Kidney epithelial cell (primary cell): ENCODE results near the gene PIK3R5. TPM values are rescaled to one million over a fixed set of nuclear protein-coding genes. Genes with fewer than 3 reads are reported as not detected.

Source experiments
- DNase-seq: peaks from one replicate; pipeline ENCODE4 v3.0.0-alpha.2; 2010; ENCODE audit warnings: low read depth
- H3K27me3 ChIP-seq: 2 replicates; pipeline ENCODE4 v1.6.0; 2011; ENCODE audit warnings: low read length; ENCODE audit not compliant: control insufficient read depth, insufficient read depth
- H3K36me3 ChIP-seq: 2 replicates; pipeline ENCODE4 v1.5.1; 2011; ENCODE audit warnings: low read length; ENCODE audit not compliant: control insufficient read depth, insufficient read depth
- H3K4me3 ChIP-seq: 2 replicates; pipeline ENCODE4 v1.5.1; 2011; ENCODE audit warnings: low read depth, mild to moderate bottlenecking, control low read depth, low read length
- total RNA-seq: library from RNA; depleted of rRNA; stranded (reverse); fragments of >200 nt; gene quantifications from 2 replicates; pipeline ENCODE4 v1.2.3, GENCODE V29; 2015
- TF ChIP-seq, protein P1 (sequence below): IDR thresholded peaks from 2 replicates; pipeline ENCODE4 v1.5.1; 2011; ENCODE audit warnings: mild to moderate bottlenecking, moderate library complexity, low read length, control low read depth, inconsistent platforms; ENCODE audit not compliant: insufficient read depth, poor library complexity, severe bottlenecking

PIK3R5 gene, protein sequence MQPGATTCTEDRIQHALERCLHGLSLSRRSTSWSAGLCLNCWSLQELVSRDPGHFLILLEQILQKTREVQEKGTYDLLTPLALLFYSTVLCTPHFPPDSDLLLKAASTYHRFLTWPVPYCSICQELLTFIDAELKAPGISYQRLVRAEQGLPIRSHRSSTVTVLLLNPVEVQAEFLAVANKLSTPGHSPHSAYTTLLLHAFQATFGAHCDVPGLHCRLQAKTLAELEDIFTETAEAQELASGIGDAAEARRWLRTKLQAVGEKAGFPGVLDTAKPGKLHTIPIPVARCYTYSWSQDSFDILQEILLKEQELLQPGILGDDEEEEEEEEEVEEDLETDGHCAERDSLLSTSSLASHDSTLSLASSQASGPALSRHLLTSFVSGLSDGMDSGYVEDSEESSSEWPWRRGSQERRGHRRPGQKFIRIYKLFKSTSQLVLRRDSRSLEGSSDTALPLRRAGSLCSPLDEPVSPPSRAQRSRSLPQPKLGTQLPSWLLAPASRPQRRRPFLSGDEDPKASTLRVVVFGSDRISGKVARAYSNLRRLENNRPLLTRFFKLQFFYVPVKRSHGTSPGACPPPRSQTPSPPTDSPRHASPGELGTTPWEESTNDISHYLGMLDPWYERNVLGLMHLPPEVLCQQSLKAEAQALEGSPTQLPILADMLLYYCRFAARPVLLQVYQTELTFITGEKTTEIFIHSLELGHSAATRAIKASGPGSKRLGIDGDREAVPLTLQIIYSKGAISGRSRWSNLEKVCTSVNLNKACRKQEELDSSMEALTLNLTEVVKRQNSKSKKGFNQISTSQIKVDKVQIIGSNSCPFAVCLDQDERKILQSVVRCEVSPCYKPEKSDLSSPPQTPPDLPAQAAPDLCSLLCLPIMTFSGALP
- 0.96 and 1.7 TPM in 2 replicates for total RNA-seq

DNA sequence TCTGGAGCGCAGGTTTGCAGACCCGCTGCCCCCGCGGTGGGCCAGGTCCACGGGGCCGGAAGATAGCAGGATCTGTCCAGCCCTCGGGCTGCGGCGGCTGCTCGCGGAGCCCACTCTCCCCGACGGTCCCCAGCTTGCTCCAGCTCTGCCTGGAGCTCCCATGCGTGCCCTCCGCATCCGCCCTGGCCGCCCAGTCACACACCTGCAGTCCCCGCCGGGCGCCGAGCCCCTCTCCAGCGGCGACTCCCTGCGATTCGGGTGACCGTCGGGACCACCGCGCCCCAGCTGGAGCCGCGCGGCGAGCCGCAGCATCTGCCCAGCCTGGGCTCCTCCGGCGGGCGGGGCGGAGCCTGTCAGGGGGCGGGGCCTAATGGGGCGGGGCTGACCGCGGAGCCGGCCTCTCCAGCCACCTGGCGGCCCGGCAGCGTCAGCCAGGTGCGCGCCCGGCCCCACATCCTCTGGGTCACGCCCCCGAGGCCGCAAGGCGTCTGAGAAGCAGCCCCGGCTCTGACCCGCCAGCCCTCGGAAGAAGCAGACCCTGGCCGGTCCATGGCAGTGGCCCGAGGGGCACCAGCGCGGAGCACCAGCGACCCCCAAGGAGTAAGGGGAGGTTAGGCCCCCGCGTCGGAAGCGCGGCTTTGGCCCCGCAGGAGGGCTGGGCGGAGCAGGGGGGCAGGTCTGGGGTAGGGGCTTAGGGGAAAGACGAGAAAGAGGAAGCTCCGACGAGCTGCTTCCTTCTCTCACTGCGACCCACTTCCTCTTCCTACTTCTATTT, at the start of gene PIK3R5:
TSS of gene PIK3R5 (minus strand) at position 314 of the 775 bp plus-strand sequence. CDS start 54,213 bp downstream, outside the sequence.
- H3K4me3 ChIP-seq: no peak within 1 kb of the TSS
- DNase-seq: no peak
- TF ChIP-seq, protein P1, sequence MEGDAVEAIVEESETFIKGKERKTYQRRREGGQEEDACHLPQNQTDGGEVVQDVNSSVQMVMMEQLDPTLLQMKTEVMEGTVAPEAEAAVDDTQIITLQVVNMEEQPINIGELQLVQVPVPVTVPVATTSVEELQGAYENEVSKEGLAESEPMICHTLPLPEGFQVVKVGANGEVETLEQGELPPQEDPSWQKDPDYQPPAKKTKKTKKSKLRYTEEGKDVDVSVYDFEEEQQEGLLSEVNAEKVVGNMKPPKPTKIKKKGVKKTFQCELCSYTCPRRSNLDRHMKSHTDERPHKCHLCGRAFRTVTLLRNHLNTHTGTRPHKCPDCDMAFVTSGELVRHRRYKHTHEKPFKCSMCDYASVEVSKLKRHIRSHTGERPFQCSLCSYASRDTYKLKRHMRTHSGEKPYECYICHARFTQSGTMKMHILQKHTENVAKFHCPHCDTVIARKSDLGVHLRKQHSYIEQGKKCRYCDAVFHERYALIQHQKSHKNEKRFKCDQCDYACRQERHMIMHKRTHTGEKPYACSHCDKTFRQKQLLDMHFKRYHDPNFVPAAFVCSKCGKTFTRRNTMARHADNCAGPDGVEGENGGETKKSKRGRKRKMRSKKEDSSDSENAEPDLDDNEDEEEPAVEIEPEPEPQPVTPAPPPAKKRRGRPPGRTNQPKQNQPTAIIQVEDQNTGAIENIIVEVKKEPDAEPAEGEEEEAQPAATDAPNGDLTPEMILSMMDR: no peak
- H3K27me3 ChIP-seq: peaks cover 31% of the 10 kb centered on the region
- no peaks in the 10 kb centered on the region for H3K36me3 ChIP-seq

DNA sequence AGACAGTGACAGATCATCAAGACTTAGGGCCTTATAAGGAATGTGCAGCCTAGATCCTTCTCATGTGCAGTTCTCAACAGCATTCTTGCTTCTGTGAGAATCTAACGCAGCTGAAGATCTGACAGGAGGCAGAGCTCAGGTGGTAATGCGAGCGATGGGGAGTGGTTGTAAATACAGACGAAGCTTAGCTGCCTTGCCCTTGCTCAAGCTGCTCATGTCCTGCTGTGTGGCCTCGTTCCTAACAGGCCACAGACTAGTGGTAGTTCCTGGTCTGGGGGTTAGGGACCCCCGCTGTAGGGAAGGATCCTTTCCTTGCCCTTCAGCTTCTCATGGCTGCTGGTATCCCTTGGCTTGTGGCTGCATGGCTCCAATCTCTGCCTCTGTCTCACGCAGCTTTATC, 45.5 kb upstream of the PIK3R5 start:
- DNase-seq: no peak
- no peak overlapping the region for H3K4me3 ChIP-seq
- TF ChIP-seq, protein P1: no peak
- H3K27me3 ChIP-seq: peaks cover 3% of the 10 kb centered on the region
- H3K36me3 ChIP-seq: no peaks in the 10 kb centered on the region

DNA sequence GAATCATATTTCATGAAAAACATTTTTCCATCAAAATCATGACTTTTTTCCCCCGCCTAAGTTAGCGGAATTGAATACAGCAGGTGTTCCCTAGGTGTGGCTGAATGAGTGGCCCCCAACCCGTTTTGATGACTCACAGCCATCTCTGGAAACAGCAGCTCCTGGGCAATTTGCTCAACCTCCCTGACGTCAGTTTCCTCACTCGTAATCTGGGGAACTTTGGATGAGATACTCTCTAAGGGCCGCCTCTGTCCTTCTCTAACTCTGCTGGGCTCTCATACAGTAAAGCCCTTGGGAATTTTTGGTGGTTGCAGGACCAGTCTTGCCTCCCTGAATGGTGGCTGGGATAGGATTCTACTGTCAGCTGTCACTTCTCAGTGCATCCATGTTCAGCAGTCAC, 44.2 kb upstream of the PIK3R5 start:
- TF ChIP-seq, protein P1: no peak
- Histone ChIP-seq H3K4me3 (no peak overlapping the region), H3K36me3 (no peaks in the 10 kb centered on the region), H3K27me3 (peaks cover 15% of the 10 kb centered on the region)
- no peak for DNase-seq

DNA sequence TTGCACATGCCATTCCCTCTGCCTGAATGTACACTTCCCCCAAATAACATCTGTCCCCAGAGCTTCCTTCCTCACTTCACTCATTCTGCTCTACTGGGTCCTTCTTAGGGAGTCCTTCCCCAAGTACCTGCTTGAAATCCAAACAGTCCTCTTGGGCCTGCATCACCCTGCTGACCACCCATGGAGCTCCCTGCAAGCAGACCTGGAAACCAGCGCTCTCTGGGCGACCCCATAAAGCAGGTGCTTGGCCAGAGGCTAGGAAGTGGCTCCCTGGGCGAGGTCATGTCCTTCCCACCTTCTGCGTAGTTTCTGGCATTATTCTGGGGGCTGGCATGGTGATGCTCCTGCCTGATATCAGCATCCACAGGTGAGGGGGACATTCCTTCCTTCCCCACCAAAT, 43.6 kb upstream of the PIK3R5 start:
- no peaks in the 10 kb centered on the region for H3K36me3 ChIP-seq
- TF ChIP-seq, protein P1: no peak
- no peak overlapping the region for H3K4me3 ChIP-seq
- H3K27me3 ChIP-seq: peaks cover 21% of the 10 kb centered on the region
- no peak for DNase-seq

DNA sequence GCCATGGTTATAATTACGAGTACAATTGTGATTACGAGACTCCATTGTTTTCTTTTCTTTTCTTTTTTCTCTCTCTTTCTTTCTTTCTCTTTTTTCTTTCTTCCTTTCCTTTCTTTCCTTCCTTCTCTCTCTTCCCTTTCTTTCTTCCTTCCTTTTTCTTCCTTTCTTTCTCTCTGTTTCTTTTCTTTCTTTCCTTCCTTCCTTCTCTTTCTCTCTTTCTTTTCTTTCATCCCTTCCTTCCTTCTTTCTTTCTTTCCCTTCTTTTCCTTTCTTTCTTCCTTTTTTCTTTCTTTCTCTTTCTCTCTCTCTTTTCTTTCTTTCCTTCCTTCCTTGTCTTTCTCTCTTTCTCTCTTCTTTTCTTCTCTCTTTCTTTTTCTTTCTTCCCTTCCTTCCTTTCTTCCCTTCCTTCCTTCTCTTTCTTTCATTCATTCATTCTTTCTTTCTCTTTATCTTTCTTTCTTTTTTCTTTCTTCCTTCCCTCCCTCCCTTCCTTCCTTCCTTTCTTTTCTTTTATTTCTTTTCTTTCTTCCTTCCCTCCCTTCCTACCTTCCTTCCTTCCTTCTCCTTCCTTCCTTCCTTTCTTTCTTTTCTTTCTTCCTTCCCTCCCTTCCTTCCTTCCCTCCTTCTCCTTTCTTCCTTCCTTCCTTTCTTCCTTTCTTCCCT, 41.7 kb upstream of the PIK3R5 start:
- TF ChIP-seq, protein P1: no peak
- H3K4me3 ChIP-seq: no peak overlapping the region
- peaks cover 36% of the 10 kb centered on the region for H3K27me3 ChIP-seq
- no peaks in the 10 kb centered on the region for H3K36me3 ChIP-seq
- no peak for DNase-seq
